ENCODE data around the gene GGCT.

DNA sequence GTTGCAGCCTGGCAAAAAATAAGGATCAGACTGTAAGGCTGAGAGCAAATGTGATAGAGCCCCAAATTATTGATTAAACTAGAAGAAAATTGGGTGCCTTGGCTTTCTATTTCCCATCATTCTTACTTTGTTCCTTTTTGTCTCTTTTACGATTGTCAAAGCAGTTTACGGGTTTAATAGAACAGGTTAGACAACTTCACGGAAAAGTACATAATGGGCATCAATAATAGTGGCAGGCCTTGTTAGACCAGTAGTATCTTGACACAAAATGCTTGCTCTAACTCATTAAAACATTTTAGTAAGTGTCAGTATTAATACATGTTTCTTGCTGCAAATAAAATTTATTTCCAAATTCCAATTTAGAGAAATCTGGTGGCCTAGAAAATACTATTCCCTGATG, 14.5 kb upstream of the GGCT start:
- TF ChIP-seq POLR2A (IDR thresholded peaks at IDR 0.05; ENCODE audit: extremely low read depth, insufficient read length): no peak
- TF ChIP-seq, protein P1, sequence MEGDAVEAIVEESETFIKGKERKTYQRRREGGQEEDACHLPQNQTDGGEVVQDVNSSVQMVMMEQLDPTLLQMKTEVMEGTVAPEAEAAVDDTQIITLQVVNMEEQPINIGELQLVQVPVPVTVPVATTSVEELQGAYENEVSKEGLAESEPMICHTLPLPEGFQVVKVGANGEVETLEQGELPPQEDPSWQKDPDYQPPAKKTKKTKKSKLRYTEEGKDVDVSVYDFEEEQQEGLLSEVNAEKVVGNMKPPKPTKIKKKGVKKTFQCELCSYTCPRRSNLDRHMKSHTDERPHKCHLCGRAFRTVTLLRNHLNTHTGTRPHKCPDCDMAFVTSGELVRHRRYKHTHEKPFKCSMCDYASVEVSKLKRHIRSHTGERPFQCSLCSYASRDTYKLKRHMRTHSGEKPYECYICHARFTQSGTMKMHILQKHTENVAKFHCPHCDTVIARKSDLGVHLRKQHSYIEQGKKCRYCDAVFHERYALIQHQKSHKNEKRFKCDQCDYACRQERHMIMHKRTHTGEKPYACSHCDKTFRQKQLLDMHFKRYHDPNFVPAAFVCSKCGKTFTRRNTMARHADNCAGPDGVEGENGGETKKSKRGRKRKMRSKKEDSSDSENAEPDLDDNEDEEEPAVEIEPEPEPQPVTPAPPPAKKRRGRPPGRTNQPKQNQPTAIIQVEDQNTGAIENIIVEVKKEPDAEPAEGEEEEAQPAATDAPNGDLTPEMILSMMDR (IDR thresholded peaks at IDR 0.05; ENCODE audit: low read depth, low read length): no peak
- TF ChIP-seq, protein P2, sequence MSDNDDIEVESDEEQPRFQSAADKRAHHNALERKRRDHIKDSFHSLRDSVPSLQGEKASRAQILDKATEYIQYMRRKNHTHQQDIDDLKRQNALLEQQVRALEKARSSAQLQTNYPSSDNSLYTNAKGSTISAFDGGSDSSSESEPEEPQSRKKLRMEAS (IDR thresholded peaks at IDR 0.05; ENCODE audit: low read depth, low read length): no peak
